Smooth muscle cell of the brain vasculature (primary cell): ENCODE results near the gene CKAP4.

ENCODE experiments used
- DNase-seq: peaks from one replicate; pipeline ENCODE4 v3.0.0-alpha.2; 2012; ENCODE audit warnings: low read depth, low spot score

The CKAP4 gene

GRCh38 chr12:106274575-106275121 is 26.8 kb upstream of the CKAP4 start:
- DNase-seq, result no peak

- no peak for DNase-seq
Observed at GRCh38 chr12:106274012-106274411, 26.2 kb upstream of the CKAP4 start.

- DNase-seq, result no peak
Observed at GRCh38 chr12:106273491-106273890, 25.7 kb upstream of the CKAP4 start.

- DNase-seq, result no peak
Observed at GRCh38 chr12:106271575-106272505, 24.0 kb upstream of the CKAP4 start.

- no peak for DNase-seq
Observed at GRCh38 chr12:106269150-106269771, 21.4 kb upstream of the CKAP4 start.

GRCh38 chr12:106267535-106267934 is 19.7 kb upstream of the CKAP4 start:
- DNase-seq, result no peak

- no peak for DNase-seq
Observed at GRCh38 chr12:106265116-106265515, 17.3 kb upstream of the CKAP4 start.

- no peak for DNase-seq
Observed at GRCh38 chr12:106258935-106259334, 11.1 kb upstream of the CKAP4 start.

GRCh38 chr12:106258226-106258625 is 10.4 kb upstream of the CKAP4 start:
- DNase-seq, result no peak

GRCh38 chr12:106256524-106256923 is 8.7 kb upstream of the CKAP4 start:
- DNase-seq, result no peak

- DNase-seq, result no peak
Observed at GRCh38 chr12:106255952-106256351, 8.1 kb upstream of the CKAP4 start.

GRCh38 chr12:106255493-106255892 is 7.7 kb upstream of the CKAP4 start:
- DNase-seq, result no peak

- DNase-seq, result no peak
Observed at GRCh38 chr12:106254724-106255123, 6.9 kb upstream of the CKAP4 start.

GRCh38 chr12:106251631-106252455 is 4.0 kb upstream of the CKAP4 start:
- DNase-seq, result no peak

GRCh38 chr12:106249411-106250135 is 1.8 kb upstream of the CKAP4 start:
- DNase-seq, result no peak

GRCh38 chr12:106248846-106249371 is 1.1 kb upstream of the CKAP4 start:
- DNase-seq, result no peak

GRCh38 chr12:106248312-106248845 is 559 bp upstream of the CKAP4 start:
- DNase-seq, result peak; percentile 31

GRCh38 chr12:106246891-106247673 is 738 bp downstream of the CKAP4 start:
- no peak for DNase-seq

- DNase-seq, result no peak
Observed at GRCh38 chr12:106245767-106246166, 2.1 kb downstream of the CKAP4 start.

GRCh38 chr12:106243620-106244019 is 4.2 kb downstream of the CKAP4 start:
- DNase-seq, result no peak
